Sigmoid colon (tissue), 7 donors: ENCODE data around the gene SQOR. TPM values are rescaled to one million over a fixed set of nuclear protein-coding genes. Genes with fewer than 3 reads are reported as not detected.

ENCODE experiments used
- DNase-seq: peaks from one replicate; pipeline ENCODE4 v3.0.0-alpha.2; 2019
- H3K27ac ChIP-seq, 4 donors: fragments of 200-600 bp; sonication (generic); one replicate each; pipeline ENCODE4 v1.5.1; 2016 to 2019; ENCODE audit warnings: mild to moderate bottlenecking in 1 of 4
- H3K27me3 ChIP-seq, 3 donors: fragments of 200-600 bp; sonication (generic); one replicate each; pipeline ENCODE4 v1.5.1; 2019; ENCODE audit warnings: mild to moderate bottlenecking in 1 of 3
- H3K36me3 ChIP-seq, 4 donors: fragments of 200-600 bp; sonication (generic); one replicate each; pipeline ENCODE4 v1.5.1; 2016 to 2019
- H3K4me1 ChIP-seq, 4 donors: fragments of 200-600 bp; sonication (generic); one replicate each; pipeline ENCODE4 v1.5.1; 2017 to 2019
- H3K4me3 ChIP-seq, 4 donors: fragments of 200-600 bp; sonication (generic); one replicate each; pipeline ENCODE4 v1.5.1; 2017 to 2019; ENCODE audit warnings: mild to moderate bottlenecking in 2 of 4, moderate library complexity in 1 of 4
- H3K9me3 ChIP-seq, 4 donors: fragments of 200-600 bp in 3 of 4; sonication (generic) in 3 of 4; one replicate each; pipeline versions ENCODE4 v1.5.1 to v1.6.1; 2013 to 2019
- EP300 ChIP-seq, 4 donors: sonication (generic); formaldehyde crosslinking; IDR thresholded peaks; one replicate each; pipeline ENCODE4 v1.6.1; 2017; ENCODE audit warnings: antibody characterized with exemption in 4 of 4
- POLR2A ChIP-seq, 2 donors: fragments of 450-650 bp; IDR thresholded peaks; one replicate each; pipeline ENCODE4 v1.6.1; 2016; ENCODE audit warnings: antibody characterized with exemption in 2 of 2, mild to moderate bottlenecking in 2 of 2, moderate library complexity in 2 of 2
- POLR2AphosphoS5 ChIP-seq, 4 donors: sonication (generic); formaldehyde crosslinking; IDR thresholded peaks; one replicate each; pipeline ENCODE4 v1.6.1; 2017; ENCODE audit warnings: antibody characterized with exemption in 4 of 4
- WGBS, 2 donors: extraction: QIAGEN DNeasy Blood & Tissue Kit; methylation state at CpG; one replicate each; pipeline ENCODE4 v1.1.7; 2013; 5-methylcytosine and 5-hydroxymethylcytosine counted together
- intact Hi-C: fragments of 100-400 bp; cut with DNase I; formaldehyde crosslinking; loops from one replicate; pipeline ENCODE4 v1.15.1; 2023
- polyA plus RNA-seq, 3 donors: library from polyadenylated mRNA; stranded (reverse); fragments of 200-250 nt; gene quantifications; one replicate each; pipeline ENCODE4 v1.2.3, GENCODE V29; 2013
- total RNA-seq, 4 donors: library from RNA; depleted of rRNA; stranded (reverse); fragments of >200 nt; gene quantifications; one replicate each; pipeline ENCODE4 v1.1.0, GENCODE V29; 2016
- TF ChIP-seq, protein P1 (sequence below), 4 experiments: fragments of 450-650 bp in 3 of 4; fragments of 200-600 bp in 1 of 4; IDR thresholded peaks; one replicate each; pipeline ENCODE4 v1.5.1; 2016 to 2019; ENCODE audit warnings: antibody characterized with exemption in 4 of 4, mild to moderate bottlenecking in 3 of 4, moderate library complexity in 2 of 4
- donor health status: healthy with polysubstance abuse.
- donor health status: Bipolar disorder and iron deficiency.
- donor health status: healthy.

Gene SQOR
- total and polyA plus RNA-seq, 7 donors = 60.4 to 415 (median 83.4) TPM

DNA sequence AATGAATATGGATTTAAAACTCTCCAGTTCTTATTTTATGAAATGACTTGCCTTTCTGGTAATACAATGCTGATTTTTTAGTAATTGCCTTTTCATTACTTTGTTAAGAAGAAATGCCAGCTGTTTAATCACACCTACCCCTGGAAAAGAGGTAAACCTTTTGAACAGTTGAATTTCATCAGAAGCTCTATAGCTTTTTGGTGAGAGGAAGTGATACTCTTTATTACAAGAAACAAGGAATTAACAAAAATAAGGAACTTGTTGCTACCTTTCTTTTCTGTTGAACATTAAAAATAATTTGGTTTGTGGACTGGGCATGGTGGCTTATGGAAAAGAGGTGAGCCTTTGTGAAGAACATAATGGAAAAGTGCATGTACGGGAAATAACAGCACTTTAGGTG is 28.0 kb upstream of the SQOR start:
- intact Hi-C loops = no loop called here
- Histone ChIP-seq H3K4me3 (no peak overlapping the region), H3K27ac (no peak overlapping the region), H3K4me1 (peaks cover 0 to 3% (median 0%) of the 10 kb centered on the region in 4 donors), H3K36me3 (peaks cover 5 to 45% (median 13%) of the 10 kb centered on the region in 4 donors), H3K9me3 (no peaks in the 10 kb centered on the region), H3K27me3 (no peaks in the 10 kb centered on the region)
- TF ChIP-seq, protein P1, sequence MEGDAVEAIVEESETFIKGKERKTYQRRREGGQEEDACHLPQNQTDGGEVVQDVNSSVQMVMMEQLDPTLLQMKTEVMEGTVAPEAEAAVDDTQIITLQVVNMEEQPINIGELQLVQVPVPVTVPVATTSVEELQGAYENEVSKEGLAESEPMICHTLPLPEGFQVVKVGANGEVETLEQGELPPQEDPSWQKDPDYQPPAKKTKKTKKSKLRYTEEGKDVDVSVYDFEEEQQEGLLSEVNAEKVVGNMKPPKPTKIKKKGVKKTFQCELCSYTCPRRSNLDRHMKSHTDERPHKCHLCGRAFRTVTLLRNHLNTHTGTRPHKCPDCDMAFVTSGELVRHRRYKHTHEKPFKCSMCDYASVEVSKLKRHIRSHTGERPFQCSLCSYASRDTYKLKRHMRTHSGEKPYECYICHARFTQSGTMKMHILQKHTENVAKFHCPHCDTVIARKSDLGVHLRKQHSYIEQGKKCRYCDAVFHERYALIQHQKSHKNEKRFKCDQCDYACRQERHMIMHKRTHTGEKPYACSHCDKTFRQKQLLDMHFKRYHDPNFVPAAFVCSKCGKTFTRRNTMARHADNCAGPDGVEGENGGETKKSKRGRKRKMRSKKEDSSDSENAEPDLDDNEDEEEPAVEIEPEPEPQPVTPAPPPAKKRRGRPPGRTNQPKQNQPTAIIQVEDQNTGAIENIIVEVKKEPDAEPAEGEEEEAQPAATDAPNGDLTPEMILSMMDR (IDR thresholded peaks at IDR 0.05) = no peak
- no peak for TF ChIP-seq POLR2A (IDR thresholded peaks at IDR 0.05)
- TF ChIP-seq EP300 (IDR thresholded peaks at IDR 0.05) = no peak
- TF ChIP-seq POLR2AphosphoS5 (IDR thresholded peaks at IDR 0.05) = no peak
- WGBS, 2 donors = 92 to 93% methylated on average over 1 of the region's 1 CpG
- DNase-seq = no peak

DNA sequence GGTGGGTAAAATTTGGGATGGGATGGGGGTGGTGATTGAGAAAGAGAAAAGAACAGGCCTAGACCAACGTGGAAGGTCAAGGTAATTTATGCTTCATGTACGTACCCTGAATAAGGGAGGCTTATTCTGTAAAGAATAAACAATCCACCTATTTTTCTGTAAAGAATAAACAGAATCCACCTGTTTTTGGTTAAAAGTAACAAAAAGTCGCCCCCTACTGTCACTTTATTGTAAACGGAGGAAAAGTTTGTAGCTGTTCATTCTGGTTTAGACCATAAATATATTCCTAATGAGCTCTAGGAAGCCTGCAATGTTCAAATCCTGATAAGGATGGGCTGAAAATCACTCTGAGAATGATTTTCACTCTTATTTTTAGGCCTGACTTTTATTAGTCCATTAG is 23.5 kb upstream of the SQOR start:
- no peak overlapping the region for H3K27ac ChIP-seq
- TF ChIP-seq POLR2A (IDR thresholded peaks at IDR 0.05) = no peak
- TF ChIP-seq EP300 (IDR thresholded peaks at IDR 0.05) = no peak
- TF ChIP-seq, protein P1 (IDR thresholded peaks at IDR 0.05) = no peak
- no peak for TF ChIP-seq POLR2AphosphoS5 (IDR thresholded peaks at IDR 0.05)
- intact Hi-C loops = no loop called here
- WGBS, 2 donors = 6 to 20% methylated on average over 4 of the region's 4 CpGs
- H3K36me3 ChIP-seq = peaks cover 0 to 35% (median 6%) of the 10 kb centered on the region in 4 donors
- DNase-seq = no peak
- H3K9me3 ChIP-seq = no peaks in the 10 kb centered on the region
- H3K27me3 ChIP-seq = no peaks in the 10 kb centered on the region
- no peak overlapping the region for H3K4me3 ChIP-seq
- H3K4me1 ChIP-seq = peaks cover 0 to 6% (median 0%) of the 10 kb centered on the region in 4 donors

DNA sequence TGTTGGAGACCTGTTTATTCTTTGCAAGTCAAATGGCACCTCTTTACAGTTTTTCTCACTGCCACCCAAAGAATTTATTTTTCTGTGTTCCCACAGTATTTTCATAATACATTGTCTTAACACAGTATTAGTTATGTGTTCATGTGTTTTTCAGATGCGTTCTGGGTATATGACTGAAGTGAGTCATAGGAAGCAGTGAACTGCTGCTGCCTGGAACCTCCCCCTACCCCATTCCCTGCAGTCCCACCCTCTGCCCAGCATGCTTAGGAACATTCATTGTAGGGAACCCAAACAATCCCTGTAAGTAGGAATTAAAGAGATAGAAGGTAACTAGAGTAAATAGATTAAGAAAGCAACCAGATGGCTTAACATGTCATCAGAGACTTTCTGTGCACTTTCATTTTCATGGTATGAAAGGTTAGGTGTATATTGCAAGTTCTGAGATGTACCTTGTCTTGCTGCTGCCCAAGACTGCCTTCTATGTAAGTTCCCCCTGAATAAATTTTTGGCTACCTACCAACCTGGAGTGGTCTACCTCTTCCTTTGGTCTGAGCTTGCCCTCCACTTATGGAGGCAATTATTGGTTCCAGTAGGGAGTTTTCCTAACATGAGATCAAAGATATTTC is 21.9 kb upstream of the SQOR start:
- no peak for DNase-seq
- H3K4me3 ChIP-seq = no peak overlapping the region
- no peak overlapping the region for H3K27ac ChIP-seq
- no peaks in the 10 kb centered on the region for H3K27me3 ChIP-seq
- peaks cover 0 to 6% (median 0%) of the 10 kb centered on the region in 4 donors for H3K4me1 ChIP-seq
- peaks cover 0 to 19% (median 0%) of the 10 kb centered on the region in 4 donors for H3K36me3 ChIP-seq
- intact Hi-C loops = no loop called here
- WGBS, 2 donors = 42 to 61% methylated on average over 1 of the region's 1 CpG
- no peaks in the 10 kb centered on the region for H3K9me3 ChIP-seq
- TF ChIP-seq EP300 (IDR thresholded peaks at IDR 0.05) (no peak), POLR2A (IDR thresholded peaks at IDR 0.05) (no peak), POLR2AphosphoS5 (IDR thresholded peaks at IDR 0.05) (no peak)
- TF ChIP-seq, protein P1 (IDR thresholded peaks at IDR 0.05) = no peak

DNA sequence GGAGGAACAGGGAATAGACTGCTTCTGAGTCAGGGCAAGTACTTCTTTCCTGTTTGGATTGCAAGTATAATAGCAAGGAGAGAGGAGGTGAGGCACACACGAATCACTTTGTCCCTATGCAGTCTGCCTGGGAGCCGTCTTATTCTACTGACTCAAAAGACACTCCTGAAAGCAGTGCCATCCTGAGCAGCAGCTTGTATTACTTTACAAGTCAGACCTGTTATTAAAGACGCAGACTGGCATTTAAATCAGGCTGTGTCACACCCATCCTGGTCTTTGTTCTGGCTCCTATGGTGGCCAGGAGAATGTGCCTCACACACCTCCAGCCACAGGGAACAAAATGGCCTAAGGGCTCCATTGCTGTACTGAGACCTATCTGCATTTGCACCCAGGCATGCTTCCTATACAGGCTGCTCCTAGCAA is 17.9 kb upstream of the SQOR start:
- TF ChIP-seq EP300 (IDR thresholded peaks at IDR 0.05) (no peak), POLR2A (IDR thresholded peaks at IDR 0.05) (no peak), POLR2AphosphoS5 (IDR thresholded peaks at IDR 0.05) (no peak)
- TF ChIP-seq, protein P1 (IDR thresholded peaks at IDR 0.05) = no peak
- no peak for DNase-seq
- H3K36me3 ChIP-seq = no peaks in the 10 kb centered on the region
- WGBS, 2 donors = 20 to 62% methylated on average over 3 of the region's 3 CpGs
- H3K4me3 ChIP-seq = no peak overlapping the region
- no peaks in the 10 kb centered on the region for H3K9me3 ChIP-seq
- H3K4me1 ChIP-seq = peaks cover 0 to 6% (median 0%) of the 10 kb centered on the region in 4 donors
- intact Hi-C loops = no loop called here
- no peaks in the 10 kb centered on the region for H3K27me3 ChIP-seq
- H3K27ac ChIP-seq = no peak overlapping the region

DNA sequence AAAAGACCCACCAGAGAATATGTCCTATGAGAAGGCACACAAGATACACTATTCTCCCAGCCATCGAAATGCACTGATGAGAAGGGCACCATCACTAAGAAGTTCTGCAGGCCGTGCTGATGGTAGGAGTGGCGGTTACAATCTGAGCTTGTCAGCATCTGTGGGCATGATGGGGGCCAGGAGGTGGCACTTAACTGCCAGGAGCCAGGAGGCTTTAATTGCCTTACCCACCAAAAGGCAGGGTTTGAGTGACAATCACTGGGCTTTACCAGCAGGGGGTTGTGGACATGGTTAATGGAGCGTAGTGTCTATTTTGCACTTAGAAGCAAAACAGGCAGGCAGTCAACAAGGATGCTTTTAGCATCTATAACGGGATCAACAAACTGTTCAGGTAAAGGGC is 16.0 kb upstream of the SQOR start:
- TF ChIP-seq EP300 (IDR thresholded peaks at IDR 0.05) = no peak
- TF ChIP-seq POLR2A (IDR thresholded peaks at IDR 0.05) = no peak
- TF ChIP-seq POLR2AphosphoS5 (IDR thresholded peaks at IDR 0.05) = no peak
- TF ChIP-seq, protein P1 (IDR thresholded peaks at IDR 0.05) = no peak
- WGBS, 2 donors = 88 to 90% methylated on average over 5 of the region's 5 CpGs
- no peaks in the 10 kb centered on the region for H3K27me3 ChIP-seq
- H3K4me3 ChIP-seq = no peak overlapping the region
- H3K4me1 ChIP-seq = peaks cover 0 to 6% (median 0%) of the 10 kb centered on the region in 4 donors
- H3K27ac ChIP-seq = no peak overlapping the region
- intact Hi-C loops = no loop called here
- DNase-seq = no peak
- no peaks in the 10 kb centered on the region for H3K9me3 ChIP-seq
- no peaks in the 10 kb centered on the region for H3K36me3 ChIP-seq
